HepG2 (cell line): Measurements from ENCODE around the gene TSPAN31. TPM values are rescaled to one million over a fixed set of nuclear protein-coding genes. Genes with fewer than 3 reads are reported as not detected.

Source experiments
- BCLAF1 ChIP-seq: fragments of 450-650 bp; IDR thresholded peaks from 2 replicates; pipeline ENCODE4 v1.6.1; 2017; ENCODE audit warnings: mild to moderate bottlenecking
- CBX5 ChIP-seq: sonication (generic); formaldehyde crosslinking; IDR thresholded peaks from 2 replicates; pipeline ENCODE4 v1.4.0; 2020; ENCODE audit warnings: missing genetic modification reagents, borderline replicate concordance
- CHD2 ChIP-seq: IDR thresholded peaks from 2 replicates; pipeline ENCODE4 v1.6.1; 2011; ENCODE audit warnings: low read depth, low read length, improper control_type of control experiment
- DMAP1 ChIP-seq: IDR thresholded peaks from 2 replicates; pipeline ENCODE4 v1.6.1; 2016
- EP300 ChIP-seq, 3 experiments: sonication (generic) in 1 of 3; formaldehyde crosslinking in 1 of 3; IDR thresholded peaks; 2 replicates each; pipeline versions ENCODE4 v1.5.1 to v1.6.1; 2011 to 2020; ENCODE audit warnings: low read depth in 2 of 3, low read length in 2 of 3, borderline replicate concordance in 1 of 3, improper control_type of control experiment in 1 of 3, mild to moderate bottlenecking in 1 of 3, missing genetic modification reagents in 1 of 3, moderate library complexity in 1 of 3
- FOXO4 ChIP-seq: sonication (generic); formaldehyde crosslinking; conservative IDR thresholded peaks from 2 replicates; pipeline ENCODE4 v1.8.1; 2023; ENCODE audit warnings: missing genetic modification reagents
- HES4 ChIP-seq: sonication (generic); formaldehyde crosslinking; IDR thresholded peaks from 2 replicates; pipeline ENCODE4 v1.9.0; 2021; ENCODE audit warnings: mild to moderate bottlenecking, missing genetic modification reagents, borderline replicate concordance
- KLF6 ChIP-seq: IDR thresholded peaks from 2 replicates; pipeline ENCODE4 v1.8.0; 2016; ENCODE audit warnings: missing biosample characterization, missing genetic modification reagents
- KLF9 ChIP-seq: IDR thresholded peaks from 2 replicates; pipeline ENCODE4 v1.6.1; 2016; ENCODE audit warnings: low read depth
- PITX1 ChIP-seq: sonication (generic); formaldehyde crosslinking; IDR thresholded peaks from 2 replicates; pipeline ENCODE4 v1.5.1; 2020; ENCODE audit warnings: mild to moderate bottlenecking, missing genetic modification reagents
- RBFOX2 ChIP-seq: fragments of 200-400 bp; formaldehyde crosslinking; IDR thresholded peaks from 2 replicates; pipeline ENCODE4 v1.6.1; 2017; ENCODE audit warnings: low read depth, mild to moderate bottlenecking, low read length
- SAP130 ChIP-seq: IDR thresholded peaks from 2 replicates; pipeline ENCODE4 v1.6.1; 2016; ENCODE audit warnings: low read depth
- SMARCE1 ChIP-seq: fragments of 450-650 bp; IDR thresholded peaks from 2 replicates; pipeline ENCODE4 v1.6.1; 2017; ENCODE audit warnings: borderline replicate concordance
- SP140L ChIP-seq: sonication (generic); formaldehyde crosslinking; IDR thresholded peaks from 2 replicates; pipeline ENCODE4 v1.4.0; 2020; ENCODE audit warnings: missing genetic modification reagents, borderline replicate concordance
- SPEN ChIP-seq: sonication (generic); formaldehyde crosslinking; IDR thresholded peaks from 2 replicates; pipeline ENCODE4 v1.5.1; 2020; ENCODE audit warnings: low read depth, mild to moderate bottlenecking, missing genetic modification reagents
- STAG1 ChIP-seq: sonication (generic); formaldehyde crosslinking; IDR thresholded peaks from 2 replicates; pipeline ENCODE4 v1.4.0; 2020; ENCODE audit warnings: missing genetic modification reagents
- TBL1XR1 ChIP-seq: fragments of 150-350 bp; IDR thresholded peaks from 2 replicates; pipeline ENCODE4 v1.6.1; 2014; ENCODE audit warnings: borderline replicate concordance, low read length; ENCODE audit not compliant: partially characterized antibody
- ZIK1 ChIP-seq: sonication (generic); formaldehyde crosslinking; IDR thresholded peaks from 2 replicates; pipeline ENCODE4 v1.5.0; 2020; ENCODE audit warnings: mild to moderate bottlenecking, low read depth, missing genetic modification reagents, borderline replicate concordance
- ZNF143 ChIP-seq: sonication (generic); formaldehyde crosslinking; IDR thresholded peaks from 2 replicates; pipeline ENCODE4 v1.4.0; 2020; ENCODE audit warnings: missing genetic modification reagents
- ZNF546 ChIP-seq: sonication (generic); formaldehyde crosslinking; conservative IDR thresholded peaks from 2 replicates; pipeline ENCODE4 v1.8.1; 2023; ENCODE audit warnings: mild to moderate bottlenecking, missing genetic modification reagents
- ZNF562 ChIP-seq: sonication (generic); formaldehyde crosslinking; IDR thresholded peaks from 2 replicates; pipeline ENCODE4 v1.8.0; 2022; ENCODE audit warnings: missing genetic modification reagents, borderline replicate concordance
- ZNF563 ChIP-seq: sonication (generic); formaldehyde crosslinking; IDR thresholded peaks from 2 replicates; pipeline ENCODE4 v1.8.0; 2022; ENCODE audit warnings: mild to moderate bottlenecking, moderate library complexity, missing genetic modification reagents
- ZNF883 ChIP-seq: sonication (generic); formaldehyde crosslinking; IDR thresholded peaks from 2 replicates; pipeline ENCODE4 v1.5.1; 2020; ENCODE audit warnings: mild to moderate bottlenecking, missing genetic modification reagents; ENCODE audit errors: not compliant biosample characterization
- ZSCAN12 ChIP-seq: sonication (generic); formaldehyde crosslinking; IDR thresholded peaks from 2 replicates; pipeline ENCODE4 v1.9.0; 2021; ENCODE audit warnings: mild to moderate bottlenecking, missing genetic modification reagents
- polyA plus RNA-seq, 8 experiments: library from polyadenylated mRNA; depleted of rRNA in 3 of 8; stranded (reverse) in 7 of 8; unstranded in 1 of 8; fragments of >200 nt; fragmentation: Illumina TruSeq in 4 of 8; extraction: Trizol in 4 of 8; gene quantifications; 2 replicates each; pipeline versions ENCODE4 v1.2.1 to v1.2.3, GENCODE V29; 2011 to 2016; ENCODE audit warnings: low read depth in 4 of 8, missing spikeins in 1 of 8, mixed read lengths in 1 of 8; ENCODE audit not compliant: insufficient read depth in 1 of 8
- total RNA-seq, 5 experiments: library from RNA; depleted of rRNA; stranded (reverse); fragments of >200 nt; fragmentation: Illumina TruSeq; extraction: Trizol; gene quantifications; 2 replicates each; pipeline ENCODE4 v1.2.3, GENCODE V29; 2016; ENCODE audit warnings: low read depth in 1 of 5
- TF ChIP-seq, protein P1 (sequence below): sonication (generic); formaldehyde crosslinking; IDR thresholded peaks from 2 replicates; pipeline ENCODE4 v1.8.0; 2022; ENCODE audit warnings: mild to moderate bottlenecking, missing genetic modification reagents

TSPAN31 gene
- total and polyA plus RNA-seq, 2 of the 13 experiments (the other 11 are each of a cell fraction or from before 2014, with no cell fraction given), result 10.4 to 24.6 TPM

DNA sequence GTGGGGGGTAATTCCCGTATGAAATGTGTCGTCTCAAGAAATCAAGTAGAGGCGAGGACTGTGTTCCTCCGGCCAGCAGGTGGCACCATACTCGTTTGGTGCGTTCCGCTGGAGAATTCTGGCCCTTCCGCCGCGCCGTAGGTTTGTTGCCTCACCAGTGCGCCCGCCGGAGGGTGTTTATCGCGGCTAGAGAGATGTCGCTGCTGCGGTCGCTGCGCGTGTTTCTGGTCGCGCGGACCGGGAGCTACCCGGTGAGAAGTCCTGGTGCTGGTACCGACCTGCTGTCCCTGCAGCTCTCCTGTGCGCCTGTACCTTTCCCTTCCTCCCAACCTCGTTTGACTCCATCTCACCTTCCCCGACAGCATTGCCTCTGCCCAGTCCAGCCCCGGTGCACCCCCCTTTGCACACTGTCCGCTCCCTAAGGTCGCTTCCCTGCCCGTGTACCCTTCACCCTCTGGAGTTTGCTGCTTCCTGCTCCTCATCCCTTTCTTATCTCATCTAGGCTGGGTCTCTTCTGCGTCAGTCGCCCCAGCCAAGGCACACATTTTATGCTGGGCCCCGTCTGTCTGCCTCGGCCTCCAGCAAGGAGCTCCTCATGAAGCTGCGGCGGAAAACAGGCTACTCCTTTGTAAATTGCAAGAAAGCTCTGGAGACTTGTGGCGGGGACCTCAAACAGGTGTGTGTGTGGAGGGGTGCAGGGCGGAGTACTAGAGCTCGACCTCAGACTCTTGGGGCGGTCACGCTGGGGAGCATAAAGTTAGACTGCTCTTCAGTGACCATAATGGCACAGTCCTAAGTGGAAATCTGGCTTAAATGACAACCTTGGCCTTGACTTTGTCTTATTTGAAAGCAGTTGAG, 38.0 kb downstream of the TSPAN31 start, which contains the start of gene TSFM (continued):
- TF ChIP-seq SPEN (CRISPR knock-in tag), result peak; percentile 98
- TF ChIP-seq ZNF883, result peak; percentile 51
- peak; percentile 83; the same call in 1 of the 2 replicates for TF ChIP-seq CBX5 (CRISPR knock-in tag)
- TF ChIP-seq SAP130 (CRISPR knock-in tag), result peak; percentile 98
- peak; percentile 88 for TF ChIP-seq RBFOX2
- TF ChIP-seq KLF9 (CRISPR knock-in tag), result peak; percentile 65; the same call in 1 of the 2 replicates
- TF ChIP-seq KLF6, result peak; percentile 86
- TF ChIP-seq ZIK1 (CRISPR knock-in tag), result no peak
- TF ChIP-seq PITX1 (CRISPR knock-in tag), result peak; percentile 57; the same call in 1 of the 2 replicates
- peak; percentile 94 for TF ChIP-seq DMAP1
- peak; percentile 28 for TF ChIP-seq TBL1XR1
- TF ChIP-seq, protein P1, sequence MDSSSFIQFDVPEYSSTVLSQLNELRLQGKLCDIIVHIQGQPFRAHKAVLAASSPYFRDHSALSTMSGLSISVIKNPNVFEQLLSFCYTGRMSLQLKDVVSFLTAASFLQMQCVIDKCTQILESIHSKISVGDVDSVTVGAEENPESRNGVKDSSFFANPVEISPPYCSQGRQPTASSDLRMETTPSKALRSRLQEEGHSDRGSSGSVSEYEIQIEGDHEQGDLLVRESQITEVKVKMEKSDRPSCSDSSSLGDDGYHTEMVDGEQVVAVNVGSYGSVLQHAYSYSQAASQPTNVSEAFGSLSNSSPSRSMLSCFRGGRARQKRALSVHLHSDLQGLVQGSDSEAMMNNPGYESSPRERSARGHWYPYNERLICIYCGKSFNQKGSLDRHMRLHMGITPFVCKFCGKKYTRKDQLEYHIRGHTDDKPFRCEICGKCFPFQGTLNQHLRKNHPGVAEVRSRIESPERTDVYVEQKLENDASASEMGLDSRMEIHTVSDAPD, result no peak
- 0 out of 2 replicates have a peak, but pooled peaks have one; percentile 90 for TF ChIP-seq SP140L (CRISPR knock-in tag)
- TF ChIP-seq ZNF546 (CRISPR knock-in tag), result no peak
- 0 out of 2 replicates have a peak, but pooled peaks have one; percentile 50 for TF ChIP-seq ZNF563 (CRISPR knock-in tag)
- TF ChIP-seq ZNF562, result 0 out of 2 replicates have a peak, but pooled peaks have one; percentile 22
- TF ChIP-seq SMARCE1, result no peak
- no peak; the same call in 1 of the 2 replicates for TF ChIP-seq HES4 (CRISPR knock-in tag)
- TF ChIP-seq CHD2, result no peak
- TF ChIP-seq BCLAF1, result no peak
- TF ChIP-seq ZSCAN12, result no peak
- peak; percentile 69 for TF ChIP-seq ZNF143
- peak; percentile 56 for TF ChIP-seq STAG1 (CRISPR knock-in tag)
- peak in 1 of 2 experiments; percentile 21; a peak in 1 of 4 replicates for TF ChIP-seq EP300 (IDR thresholded peaks at IDR 0.05; ENCODE audit: low read depth in 2 of 2, low read length in 2 of 2)
- peak; percentile 35; the same call in 1 of the 2 replicates for TF ChIP-seq EP300 (CRISPR knock-in tag; IDR thresholded peaks at IDR 0.05; ENCODE audit: borderline replicate concordance)
- TF ChIP-seq FOXO4 (CRISPR knock-in tag), result no peak
